Lung (tissue), 12 donors: ENCODE data around the gene MDC1. TPM values are rescaled to one million over a fixed set of nuclear protein-coding genes. Genes with fewer than 3 reads are reported as not detected.

Experiments
- ATAC-seq: fragments of 200-7000 bp; cut with Tn5 transposase; one replicate; pipeline ENCODE4 v1.9.1; 2020; ENCODE audit warnings: moderate number of reproducible peaks; ENCODE audit not compliant: insufficient read depth, low FRiP score
- DNase-seq, 3 donors: peaks; one replicate each; pipeline ENCODE4 v3.0.0-alpha.2; 2013 to 2017
- H3K27ac ChIP-seq, 2 donors: one replicate each; pipeline ENCODE4 v1.5.1; 2013; ENCODE audit warnings: mild to moderate bottlenecking in 2 of 2, moderate library complexity in 2 of 2, control low read depth in 1 of 2, inconsistent platforms in 1 of 2, low read depth in 1 of 2, low read length in 1 of 2
- H3K27me3 ChIP-seq, 3 donors: one replicate each; pipeline ENCODE4 v1.5.1; 2013; ENCODE audit warnings: low read length in 2 of 3; ENCODE audit not compliant: control insufficient read depth in 3 of 3, insufficient read depth in 3 of 3
- H3K36me3 ChIP-seq, 4 donors: one replicate each; pipeline ENCODE4 v1.5.1; 2013; ENCODE audit warnings: low read length in 4 of 4, mild to moderate bottlenecking in 1 of 4, moderate library complexity in 1 of 4; ENCODE audit not compliant: control insufficient read depth in 4 of 4, insufficient read depth in 4 of 4
- H3K4me1 ChIP-seq, 5 donors: one replicate each; pipeline ENCODE4 v1.5.1; 2013; ENCODE audit warnings: low read length in 5 of 5, mild to moderate bottlenecking in 2 of 5, moderate library complexity in 1 of 5; ENCODE audit not compliant: control insufficient read depth in 5 of 5, insufficient read depth in 5 of 5
- H3K4me3 ChIP-seq: one replicate; pipeline ENCODE4 v1.5.1; 2013; ENCODE audit warnings: mild to moderate bottlenecking, control low read depth, moderate library complexity
- H3K9ac ChIP-seq, 2 donors: one replicate each; pipeline ENCODE4 v1.5.1; 2013; ENCODE audit warnings: low read length in 2 of 2, control low read depth in 1 of 2; ENCODE audit not compliant: insufficient read depth in 1 of 2
- H3K9me3 ChIP-seq, 4 donors: one replicate each; pipeline ENCODE4 v1.5.1; 2013; ENCODE audit warnings: low read length in 3 of 4, mild to moderate bottlenecking in 1 of 4, moderate library complexity in 1 of 4; ENCODE audit not compliant: control insufficient read depth in 4 of 4, insufficient read depth in 3 of 4
- WGBS, 2 donors: extraction: QIAGEN DNeasy Blood & Tissue Kit; methylation state at CpG; one replicate each; pipeline ENCODE4 v1.1.7; 2013; 5-methylcytosine and 5-hydroxymethylcytosine counted together
- polyA plus RNA-seq, 2 donors: library from polyadenylated mRNA; stranded (reverse); fragments of 200-250 nt; gene quantifications; one replicate each; pipeline ENCODE4 v1.2.1, GENCODE V29; 2013
- total RNA-seq, 2 donors: library from RNA; depleted of rRNA in 1 of 2; stranded (reverse); fragments of >200 nt in 1 of 2; gene quantifications; one replicate each; pipeline ENCODE4 v1.2.1, GENCODE V29; 2014 to 2021
- TF ChIP-seq, protein P1 (sequence below): IDR thresholded peaks from 2 replicates; pipeline ENCODE4 v1.5.1; 2012; ENCODE audit warnings: mild to moderate bottlenecking; ENCODE audit errors: control extremely low read depth, extremely low read depth
- donor health status: control.
- donor health status: control.
- donor health status: Bipolar disorder and iron deficiency.
- donor health status: healthy.
- donor health status: DM: yes; HTN: yes; CAD: no.

MDC1 gene
- total and polyA plus RNA-seq, 4 donors = 9.9 to 34.0 (median 12.4) TPM

DNA sequence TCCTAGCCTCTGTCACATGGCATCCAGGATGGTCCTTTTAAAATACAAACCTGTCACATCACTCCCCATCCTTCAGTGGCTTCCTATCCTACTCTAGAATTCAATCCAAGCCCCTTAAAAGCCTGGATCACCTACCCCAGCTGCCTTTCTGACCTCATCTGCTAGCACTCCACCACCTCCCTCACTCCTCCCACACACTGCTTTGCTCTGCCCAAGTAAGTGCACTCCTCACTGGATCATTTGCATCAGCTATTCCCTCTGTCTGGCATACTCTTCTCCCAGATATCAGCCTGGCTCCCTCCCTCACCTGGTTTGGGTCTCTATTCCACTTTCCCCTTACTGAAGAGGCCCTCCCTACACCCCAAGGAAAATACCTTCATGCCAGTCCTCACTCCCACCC, 59.6 kb downstream of the MDC1 start:
- Histone ChIP-seq H3K9ac (no peak overlapping the region), H3K27me3 (no peaks in the 10 kb centered on the region), H3K36me3 (peaks cover 44 to 76% (median 49%) of the 10 kb centered on the region in 4 donors), H3K27ac (no peak overlapping the region), H3K4me1 (no peaks in the 10 kb centered on the region), H3K4me3 (no peak overlapping the region), H3K9me3 (no peaks in the 10 kb centered on the region)
- DNase-seq (no peak), ATAC-seq (no peak)
- TF ChIP-seq, protein P1, sequence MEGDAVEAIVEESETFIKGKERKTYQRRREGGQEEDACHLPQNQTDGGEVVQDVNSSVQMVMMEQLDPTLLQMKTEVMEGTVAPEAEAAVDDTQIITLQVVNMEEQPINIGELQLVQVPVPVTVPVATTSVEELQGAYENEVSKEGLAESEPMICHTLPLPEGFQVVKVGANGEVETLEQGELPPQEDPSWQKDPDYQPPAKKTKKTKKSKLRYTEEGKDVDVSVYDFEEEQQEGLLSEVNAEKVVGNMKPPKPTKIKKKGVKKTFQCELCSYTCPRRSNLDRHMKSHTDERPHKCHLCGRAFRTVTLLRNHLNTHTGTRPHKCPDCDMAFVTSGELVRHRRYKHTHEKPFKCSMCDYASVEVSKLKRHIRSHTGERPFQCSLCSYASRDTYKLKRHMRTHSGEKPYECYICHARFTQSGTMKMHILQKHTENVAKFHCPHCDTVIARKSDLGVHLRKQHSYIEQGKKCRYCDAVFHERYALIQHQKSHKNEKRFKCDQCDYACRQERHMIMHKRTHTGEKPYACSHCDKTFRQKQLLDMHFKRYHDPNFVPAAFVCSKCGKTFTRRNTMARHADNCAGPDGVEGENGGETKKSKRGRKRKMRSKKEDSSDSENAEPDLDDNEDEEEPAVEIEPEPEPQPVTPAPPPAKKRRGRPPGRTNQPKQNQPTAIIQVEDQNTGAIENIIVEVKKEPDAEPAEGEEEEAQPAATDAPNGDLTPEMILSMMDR = no peak

DNA sequence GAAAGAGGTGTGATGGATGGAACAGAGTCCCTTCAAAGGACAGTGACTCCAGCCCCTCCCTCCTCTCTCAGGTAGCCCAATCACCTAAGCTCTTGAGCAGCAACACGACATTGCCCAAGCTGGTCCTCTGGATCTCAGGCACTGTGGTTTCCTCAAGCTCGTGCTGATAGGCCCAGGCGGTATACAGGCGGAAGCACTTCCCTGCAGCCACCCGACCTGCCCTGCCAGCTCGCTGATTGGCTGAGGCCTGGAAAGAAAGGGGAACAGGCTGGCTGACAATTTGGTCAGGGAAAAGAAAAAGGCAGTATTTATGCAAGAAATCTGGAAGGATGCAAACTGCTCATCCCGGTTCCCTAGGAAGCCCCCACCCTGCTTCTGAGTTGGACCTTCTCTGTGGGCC, 60.6 kb downstream of the MDC1 start:
- no peak overlapping the region for H3K9ac ChIP-seq
- ATAC-seq = no peak
- 34 to 68% methylated on average over 7 of the region's 7 CpGs for WGBS, 2 donors
- no peak for DNase-seq
- TF ChIP-seq, protein P1 = no peak
- H3K9me3 ChIP-seq = no peaks in the 10 kb centered on the region
- H3K36me3 ChIP-seq = peaks cover 40 to 71% (median 47%) of the 10 kb centered on the region in 4 donors
- no peaks in the 10 kb centered on the region for H3K27me3 ChIP-seq
- no peak overlapping the region for H3K4me3 ChIP-seq
- no peak overlapping the region for H3K27ac ChIP-seq
- H3K4me1 ChIP-seq = no peaks in the 10 kb centered on the region

DNA sequence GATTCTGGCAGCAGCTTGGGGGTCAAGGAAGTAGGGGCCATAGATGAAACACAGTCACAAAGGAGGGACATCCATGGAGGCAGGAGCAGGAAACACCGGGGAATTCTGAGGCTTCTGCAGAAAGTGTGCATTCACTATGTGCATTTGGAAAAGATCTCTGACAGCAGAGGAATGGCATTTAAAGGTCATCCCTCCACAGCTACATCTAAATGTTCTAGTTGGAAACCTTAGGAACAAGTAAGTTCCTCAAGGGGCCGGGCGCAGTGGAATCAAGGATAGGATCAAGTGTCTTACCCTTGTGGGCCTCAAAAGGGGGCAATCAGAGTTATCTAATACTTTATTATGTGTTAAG, 61.4 kb downstream of the MDC1 start:
- H3K27ac ChIP-seq = no peak overlapping the region
- H3K4me3 ChIP-seq = no peak overlapping the region
- DNase-seq (no peak), ATAC-seq (no peak)
- 94 to 97% methylated on average over 3 of the region's 3 CpGs for WGBS, 2 donors
- H3K27me3 ChIP-seq = no peaks in the 10 kb centered on the region
- no peak overlapping the region for H3K9ac ChIP-seq
- TF ChIP-seq, protein P1 = no peak
- H3K9me3 ChIP-seq = no peaks in the 10 kb centered on the region
- peaks cover 37 to 74% (median 46%) of the 10 kb centered on the region in 4 donors for H3K36me3 ChIP-seq
- no peaks in the 10 kb centered on the region for H3K4me1 ChIP-seq
